ENCODE results near the gene PTGIS. TPM values are rescaled to one million over a fixed set of nuclear protein-coding genes. Genes with fewer than 3 reads are reported as not detected.

Gene PTGIS
- total RNA-seq, 1 donor from 2014 or later: 12.2 TPM

DNA sequence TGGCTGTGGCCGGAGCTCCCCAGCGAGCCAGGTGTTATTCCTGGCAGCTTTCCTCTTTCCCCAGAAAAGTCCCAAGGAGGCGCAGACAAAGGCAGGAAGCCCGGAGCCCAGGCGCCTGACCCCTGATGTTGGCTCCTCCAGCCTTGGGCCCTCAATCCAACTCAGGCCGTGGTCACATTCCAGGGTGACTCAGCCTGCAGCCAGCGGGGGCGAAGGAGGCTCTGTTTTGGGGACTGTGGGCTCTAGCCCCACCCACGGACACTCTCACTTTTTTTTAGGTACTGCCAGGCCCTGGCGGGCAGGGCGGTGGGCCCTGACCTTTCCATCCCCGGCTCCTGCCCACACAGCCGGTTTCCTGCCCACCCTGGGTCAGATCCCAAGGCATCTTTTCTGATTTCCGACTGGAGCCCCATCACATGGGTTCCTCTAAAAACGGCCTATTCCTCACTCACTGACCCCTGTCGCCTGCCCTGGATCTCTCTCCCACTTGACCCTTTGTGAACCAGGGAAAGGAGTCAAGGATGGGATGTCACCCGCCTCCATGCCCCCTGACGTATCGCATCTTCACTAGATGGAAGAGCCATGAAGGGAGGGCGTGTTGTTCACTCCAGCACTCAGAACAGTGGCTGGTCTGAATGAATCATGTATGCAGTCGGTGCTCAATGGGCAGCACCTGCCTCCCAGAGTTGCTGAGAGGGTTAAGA lies 5.5 kb downstream of the PTGIS start:
- TF ChIP-seq, protein P1, sequence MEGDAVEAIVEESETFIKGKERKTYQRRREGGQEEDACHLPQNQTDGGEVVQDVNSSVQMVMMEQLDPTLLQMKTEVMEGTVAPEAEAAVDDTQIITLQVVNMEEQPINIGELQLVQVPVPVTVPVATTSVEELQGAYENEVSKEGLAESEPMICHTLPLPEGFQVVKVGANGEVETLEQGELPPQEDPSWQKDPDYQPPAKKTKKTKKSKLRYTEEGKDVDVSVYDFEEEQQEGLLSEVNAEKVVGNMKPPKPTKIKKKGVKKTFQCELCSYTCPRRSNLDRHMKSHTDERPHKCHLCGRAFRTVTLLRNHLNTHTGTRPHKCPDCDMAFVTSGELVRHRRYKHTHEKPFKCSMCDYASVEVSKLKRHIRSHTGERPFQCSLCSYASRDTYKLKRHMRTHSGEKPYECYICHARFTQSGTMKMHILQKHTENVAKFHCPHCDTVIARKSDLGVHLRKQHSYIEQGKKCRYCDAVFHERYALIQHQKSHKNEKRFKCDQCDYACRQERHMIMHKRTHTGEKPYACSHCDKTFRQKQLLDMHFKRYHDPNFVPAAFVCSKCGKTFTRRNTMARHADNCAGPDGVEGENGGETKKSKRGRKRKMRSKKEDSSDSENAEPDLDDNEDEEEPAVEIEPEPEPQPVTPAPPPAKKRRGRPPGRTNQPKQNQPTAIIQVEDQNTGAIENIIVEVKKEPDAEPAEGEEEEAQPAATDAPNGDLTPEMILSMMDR (IDR thresholded peaks at IDR 0.05; ENCODE audit: unreplicated experiment): no peak
- no peaks in the 10 kb centered on the region for H3K9me3 Mint-ChIP-seq (ENCODE audit: unreplicated experiment)
- no peak overlapping the region for H3K4me3 Mint-ChIP-seq (ENCODE audit: unreplicated experiment)
- H3K36me3 Mint-ChIP-seq (ENCODE audit: low read depth, unreplicated experiment): peaks cover 4% of the 10 kb centered on the region
- peak; percentile 60 for DNase-seq (ENCODE audit: low spot score)
- peaks cover 7% of the 10 kb centered on the region for H3K27me3 Mint-ChIP-seq (ENCODE audit: unreplicated experiment)
- peaks cover 24% of the 10 kb centered on the region for H3K4me1 Mint-ChIP-seq (ENCODE audit: unreplicated experiment)
- peak overlapping the region; percentile 88 for H3K27ac Mint-ChIP-seq (ENCODE audit: unreplicated experiment)

DNA sequence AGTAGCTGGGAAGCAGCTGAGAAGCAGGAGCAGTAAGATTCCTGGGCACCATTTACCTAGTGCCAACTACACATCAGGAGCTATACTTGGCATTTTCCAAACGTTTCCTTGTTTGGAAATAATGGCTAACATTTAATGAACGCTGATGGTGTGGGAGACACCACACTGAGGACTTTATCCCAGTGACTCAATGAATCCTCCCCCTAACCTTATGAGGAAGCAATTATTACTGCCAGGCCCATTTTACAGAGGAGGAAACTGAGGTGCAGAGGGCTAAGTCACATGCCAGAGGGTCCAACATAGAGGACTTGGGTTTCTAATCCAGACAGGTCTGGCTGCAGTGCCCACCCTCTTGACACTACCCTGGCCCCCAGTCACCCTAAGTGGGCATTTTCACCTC lies 6.1 kb downstream of the PTGIS start:
- H3K27ac Mint-ChIP-seq (ENCODE audit: unreplicated experiment): peak overlapping the region; percentile 88
- H3K36me3 Mint-ChIP-seq (ENCODE audit: low read depth, unreplicated experiment): peaks cover 4% of the 10 kb centered on the region
- H3K27me3 Mint-ChIP-seq (ENCODE audit: unreplicated experiment): peaks cover 7% of the 10 kb centered on the region
- H3K4me1 Mint-ChIP-seq (ENCODE audit: unreplicated experiment): peaks cover 23% of the 10 kb centered on the region
- TF ChIP-seq, protein P1 (IDR thresholded peaks at IDR 0.05; ENCODE audit: unreplicated experiment): no peak
- DNase-seq (ENCODE audit: low spot score): no peak
- no peaks in the 10 kb centered on the region for H3K9me3 Mint-ChIP-seq (ENCODE audit: unreplicated experiment)
- H3K4me3 Mint-ChIP-seq (ENCODE audit: unreplicated experiment): no peak overlapping the region

DNA sequence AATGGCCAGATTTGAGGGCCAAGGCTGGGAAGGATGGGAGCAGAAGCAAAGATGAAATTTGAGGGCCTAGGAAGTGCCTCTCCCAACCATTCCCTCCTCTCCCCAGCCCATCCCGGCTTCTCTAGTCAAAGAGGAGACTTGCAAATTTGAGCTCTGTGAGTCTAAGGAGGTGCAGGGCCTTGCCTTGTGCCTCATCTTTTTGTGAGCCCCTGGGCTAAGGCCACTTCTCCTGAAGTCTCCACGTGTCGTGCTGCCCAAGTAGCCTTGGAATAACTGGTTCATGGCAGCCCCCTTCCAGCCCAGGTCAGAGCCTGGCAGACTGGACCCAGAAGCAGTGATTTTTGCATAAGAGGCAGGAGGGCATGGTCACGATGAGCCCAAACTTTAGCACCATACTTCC lies 6.7 kb downstream of the PTGIS start:
- no peak overlapping the region for H3K27ac Mint-ChIP-seq (ENCODE audit: unreplicated experiment)
- H3K4me3 Mint-ChIP-seq (ENCODE audit: unreplicated experiment): no peak overlapping the region
- DNase-seq (ENCODE audit: low spot score): no peak
- no peaks in the 10 kb centered on the region for H3K9me3 Mint-ChIP-seq (ENCODE audit: unreplicated experiment)
- H3K27me3 Mint-ChIP-seq (ENCODE audit: unreplicated experiment): peaks cover 5% of the 10 kb centered on the region
- H3K36me3 Mint-ChIP-seq (ENCODE audit: low read depth, unreplicated experiment): peaks cover 4% of the 10 kb centered on the region
- TF ChIP-seq, protein P1 (IDR thresholded peaks at IDR 0.05; ENCODE audit: unreplicated experiment): no peak
- H3K4me1 Mint-ChIP-seq (ENCODE audit: unreplicated experiment): peaks cover 20% of the 10 kb centered on the region

DNA sequence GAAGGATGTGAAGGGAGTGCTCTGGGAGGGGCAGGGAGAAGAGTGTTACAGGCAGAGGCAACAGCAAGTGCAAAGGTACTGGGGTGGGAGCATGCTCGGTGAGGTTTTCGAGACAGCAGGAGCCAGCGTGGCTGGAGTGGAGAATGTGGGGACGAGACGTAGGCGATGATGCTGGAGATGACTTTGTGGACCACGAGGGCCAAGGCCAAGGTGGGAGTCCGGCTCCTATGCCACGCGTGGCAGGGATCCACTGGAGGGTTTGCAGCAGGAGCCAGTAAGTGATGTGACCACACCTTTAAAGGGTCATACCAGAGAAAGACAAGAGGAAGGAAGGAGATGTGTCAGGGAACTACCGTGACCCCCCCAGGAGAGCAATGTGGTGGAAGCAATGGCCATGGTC lies 7.3 kb downstream of the PTGIS start:
- Mint-ChIP-seq H3K36me3 (ENCODE audit: low read depth, unreplicated experiment) (peaks cover 7% of the 10 kb centered on the region), H3K4me1 (ENCODE audit: unreplicated experiment) (peaks cover 20% of the 10 kb centered on the region), H3K4me3 (ENCODE audit: unreplicated experiment) (no peak overlapping the region), H3K27ac (ENCODE audit: unreplicated experiment) (no peak overlapping the region), H3K9me3 (ENCODE audit: unreplicated experiment) (no peaks in the 10 kb centered on the region), H3K27me3 (ENCODE audit: unreplicated experiment) (peaks cover 5% of the 10 kb centered on the region)
- TF ChIP-seq, protein P1 (IDR thresholded peaks at IDR 0.05; ENCODE audit: unreplicated experiment): no peak
- no peak for DNase-seq (ENCODE audit: low spot score)

DNA sequence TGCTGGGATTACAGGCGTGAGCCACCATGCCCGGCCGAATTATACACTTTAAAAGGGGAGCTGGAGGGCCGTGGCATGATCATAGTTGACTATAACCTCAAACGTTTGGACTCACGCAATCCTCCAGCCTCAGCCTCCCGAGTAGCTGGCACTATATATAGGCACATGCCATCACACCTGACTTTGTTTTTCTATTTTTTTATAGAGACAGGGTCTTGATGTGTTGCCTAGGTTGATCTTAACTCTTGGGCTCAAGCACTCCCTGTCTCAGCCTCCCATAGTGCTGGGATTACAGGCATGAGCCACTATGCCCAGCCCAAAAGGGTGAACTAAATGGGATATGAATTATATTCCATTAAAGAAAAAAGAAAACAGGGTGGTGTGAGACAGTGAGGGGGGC lies 7.8 kb downstream of the PTGIS start:
- TF ChIP-seq, protein P1 (IDR thresholded peaks at IDR 0.05; ENCODE audit: unreplicated experiment): no peak
- Mint-ChIP-seq H3K27ac (ENCODE audit: unreplicated experiment) (no peak overlapping the region), H3K9me3 (ENCODE audit: unreplicated experiment) (no peaks in the 10 kb centered on the region), H3K4me3 (ENCODE audit: unreplicated experiment) (no peak overlapping the region), H3K27me3 (ENCODE audit: unreplicated experiment) (peaks cover 5% of the 10 kb centered on the region), H3K36me3 (ENCODE audit: low read depth, unreplicated experiment) (peaks cover 8% of the 10 kb centered on the region), H3K4me1 (ENCODE audit: unreplicated experiment) (peaks cover 20% of the 10 kb centered on the region)
- no peak for DNase-seq (ENCODE audit: low spot score)
